Spleen (tissue), 7 donors: ENCODE measurements around the gene CNOT6.

ENCODE experiments used
- POLR2A ChIP-seq, 3 donors: fragments of 450-650 bp; IDR thresholded peaks; one replicate each; pipeline ENCODE4 v1.5.1; 2017; ENCODE audit warnings: antibody characterized with exemption in 3 of 3, mild to moderate bottlenecking in 1 of 3
- POLR2AphosphoS5 ChIP-seq, 3 donors: sonication (generic); formaldehyde crosslinking; IDR thresholded peaks; one replicate each; pipeline ENCODE4 v1.5.1; 2017; ENCODE audit warnings: antibody characterized with exemption in 3 of 3
- TF ChIP-seq, protein P1 (sequence below), 11 experiments: fragments of 200-600 bp in 7 of 11; fragments of 450-650 bp in 4 of 11; sonication (generic) in 4 of 11; IDR thresholded peaks in 8 of 11; conservative IDR thresholded peaks in 3 of 11; 1 replicate in 7 of 11; 2 replicates in 4 of 11; pipeline versions ENCODE4 v1.4.0 to v1.8.0; 2016 to 2021; ENCODE audit warnings: antibody characterized with exemption in 11 of 11, inconsistent platforms in 4 of 11, mild to moderate bottlenecking in 1 of 11
- donor health status: DM: no; HTN: no; CAD: no; lungs with moderate emphysema.
- donor health status: DM: no; HTN: no; CAD: no.
- donor health status: DM: no; HTN: no; CAD: no.

GRCh38 chr5:180607861-180608571 lies 113.8 kb downstream of the CNOT6 start:
- TF ChIP-seq POLR2A (IDR thresholded peaks at IDR 0.05) (no peak), POLR2AphosphoS5 (IDR thresholded peaks at IDR 0.05) (no peak)
- TF ChIP-seq, protein P1, sequence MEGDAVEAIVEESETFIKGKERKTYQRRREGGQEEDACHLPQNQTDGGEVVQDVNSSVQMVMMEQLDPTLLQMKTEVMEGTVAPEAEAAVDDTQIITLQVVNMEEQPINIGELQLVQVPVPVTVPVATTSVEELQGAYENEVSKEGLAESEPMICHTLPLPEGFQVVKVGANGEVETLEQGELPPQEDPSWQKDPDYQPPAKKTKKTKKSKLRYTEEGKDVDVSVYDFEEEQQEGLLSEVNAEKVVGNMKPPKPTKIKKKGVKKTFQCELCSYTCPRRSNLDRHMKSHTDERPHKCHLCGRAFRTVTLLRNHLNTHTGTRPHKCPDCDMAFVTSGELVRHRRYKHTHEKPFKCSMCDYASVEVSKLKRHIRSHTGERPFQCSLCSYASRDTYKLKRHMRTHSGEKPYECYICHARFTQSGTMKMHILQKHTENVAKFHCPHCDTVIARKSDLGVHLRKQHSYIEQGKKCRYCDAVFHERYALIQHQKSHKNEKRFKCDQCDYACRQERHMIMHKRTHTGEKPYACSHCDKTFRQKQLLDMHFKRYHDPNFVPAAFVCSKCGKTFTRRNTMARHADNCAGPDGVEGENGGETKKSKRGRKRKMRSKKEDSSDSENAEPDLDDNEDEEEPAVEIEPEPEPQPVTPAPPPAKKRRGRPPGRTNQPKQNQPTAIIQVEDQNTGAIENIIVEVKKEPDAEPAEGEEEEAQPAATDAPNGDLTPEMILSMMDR (IDR thresholded peaks at IDR 0.05 in 8 of 11, conservative IDR thresholded peaks at IDR 0.05 in 3 of 11) = no peak
